DOHH2 (cell line): ENCODE measurements around the gene SEH1L.

Source experiments
- CTCF ChIP-seq: fragments of 200-600 bp; sonication (generic); IDR thresholded peaks from one replicate; pipeline ENCODE4 v1.5.1; 2014; ENCODE audit warnings: antibody characterized with exemption, mild to moderate bottlenecking, low read depth, low read length; ENCODE audit not compliant: poor library complexity, severe bottlenecking
- EZH2phosphoT487 ChIP-seq: fragments of 200-600 bp; sonication (generic); IDR thresholded peaks from 2 replicates; pipeline ENCODE4 v1.6.1; 2017; ENCODE audit warnings: borderline replicate concordance, mild to moderate bottlenecking, antibody characterized with exemption, low read length, moderate library complexity, mixed read lengths

- no peak for TF ChIP-seq CTCF
- no peak for TF ChIP-seq EZH2phosphoT487
These were observed 41.7 kb upstream of the SEH1L start for GRCh38 chr18:12906119-12906518.
